Endometrial microvascular endothelial cells (primary cell): ENCODE measurements around the gene DHRS7C. TPM values are rescaled to one million over a fixed set of nuclear protein-coding genes. Genes with fewer than 3 reads are reported as not detected.
"Not testable (repeated sequence)": the region's sequence is repeated elsewhere in the genome, so short reads cannot be mapped to it uniquely, and the experiment has no call there.

ENCODE experiments used
- in situ Hi-C: cut with HindIII; loops from 2 replicates; pipeline ENCODE4 v1.10.0; 2017; ENCODE audit warnings: low sequenced_read_pairs, low pct_unique_long_range_greater_than_20kb; ENCODE audit errors: inconsistent ontology term
- total RNA-seq: library from RNA; depleted of rRNA; stranded (reverse); fragments of >200 nt; gene quantifications from one replicate; pipeline ENCODE4 v1.2.3, GENCODE V29; 2015; ENCODE audit errors: inconsistent ontology term

The DHRS7C gene
- total RNA-seq, 1 donor from 2014 or later = not detected

GRCh38 chr17:9811537-9811936 is 20.1 kb upstream of the DHRS7C start:
- in situ Hi-C loops = no loop called here

- in situ Hi-C loops = no loop called here
Observed at GRCh38 chr17:9811086-9811485, 19.7 kb upstream of the DHRS7C start.

- in situ Hi-C loops = no loop called here
Observed at GRCh38 chr17:9810100-9810949, 18.9 kb upstream of the DHRS7C start.

GRCh38 chr17:9809409-9809808 is 18.0 kb upstream of the DHRS7C start:
- in situ Hi-C loops = no loop called here

- in situ Hi-C loops = no loop called here
Observed at GRCh38 chr17:9806699-9807098, 15.3 kb upstream of the DHRS7C start.

- in situ Hi-C loops = no loop called here
Observed at GRCh38 chr17:9805769-9806168, 14.4 kb upstream of the DHRS7C start.

GRCh38 chr17:9802697-9803096 is 11.3 kb upstream of the DHRS7C start:
- in situ Hi-C loops = no loop called here

GRCh38 chr17:9802294-9802693 is 10.9 kb upstream of the DHRS7C start:
- in situ Hi-C loops = no loop called here

GRCh38 chr17:9801505-9801904 is 10.1 kb upstream of the DHRS7C start:
- in situ Hi-C loops = no loop called here

- in situ Hi-C loops = no loop called here
Observed at GRCh38 chr17:9798724-9799123, 7.3 kb upstream of the DHRS7C start.

- in situ Hi-C loops = no loop called here
Observed at GRCh38 chr17:9798008-9798407, 6.6 kb upstream of the DHRS7C start.

- in situ Hi-C loops = no loop called here
Observed at GRCh38 chr17:9792181-9792840, 919 bp upstream of the DHRS7C start.

- in situ Hi-C loops = no loop called here
Observed at GRCh38 chr17:9790316-9790715, 1.1 kb downstream of the DHRS7C start.

- in situ Hi-C loops = no loop called here
Observed at GRCh38 chr17:9788601-9789000, 2.8 kb downstream of the DHRS7C start.

GRCh38 chr17:9784544-9784943 is 6.8 kb downstream of the DHRS7C start:
- in situ Hi-C loops = no loop called here

GRCh38 chr17:9783465-9783864 is 7.9 kb downstream of the DHRS7C start:
- in situ Hi-C loops = not testable (repeated sequence)

GRCh38 chr17:9783050-9783449 is 8.3 kb downstream of the DHRS7C start:
- in situ Hi-C loops = no loop called here

GRCh38 chr17:9780552-9780951 is 10.8 kb downstream of the DHRS7C start:
- in situ Hi-C loops = no loop called here

- in situ Hi-C loops = no loop called here
Observed at GRCh38 chr17:9776911-9777310, 14.5 kb downstream of the DHRS7C start.

GRCh38 chr17:9772658-9773057 is 18.7 kb downstream of the DHRS7C start:
- in situ Hi-C loops = no loop called here
